Posterior vena cava (tissue), 2 donors: ENCODE data around the gene POLR3K. TPM values are rescaled to one million over a fixed set of nuclear protein-coding genes. Genes with fewer than 3 reads are reported as not detected.

Experiments
- DNase-seq: peaks from one replicate; pipeline ENCODE4 v3.0.0-alpha.2; 2020; ENCODE audit warnings: low spot score
- intact Hi-C, 2 donors: fragments of 100-400 bp; cut with DNase I; formaldehyde crosslinking; loops; one replicate each; pipeline versions ENCODE4 v1.14.1 to v1.14.2; 2022 to 2023
- total RNA-seq, 2 donors: library from RNA; stranded (reverse); fragmentation: NEBNext Ultra II Directional; extraction: Animal tissue kit (Norgen Biotek cat#: 25700); gene quantifications; one replicate each; pipeline ENCODE4 v1.2.1, GENCODE V29; 2021
- donor health status: DM: yes; HTN: yes; CAD: no.
- donor health status: DM: yes; HTN: yes; CAD: no.

Gene POLR3K
- total RNA-seq, 2 donors from 2014 or later, result 7.4 to 7.9 TPM

DNA sequence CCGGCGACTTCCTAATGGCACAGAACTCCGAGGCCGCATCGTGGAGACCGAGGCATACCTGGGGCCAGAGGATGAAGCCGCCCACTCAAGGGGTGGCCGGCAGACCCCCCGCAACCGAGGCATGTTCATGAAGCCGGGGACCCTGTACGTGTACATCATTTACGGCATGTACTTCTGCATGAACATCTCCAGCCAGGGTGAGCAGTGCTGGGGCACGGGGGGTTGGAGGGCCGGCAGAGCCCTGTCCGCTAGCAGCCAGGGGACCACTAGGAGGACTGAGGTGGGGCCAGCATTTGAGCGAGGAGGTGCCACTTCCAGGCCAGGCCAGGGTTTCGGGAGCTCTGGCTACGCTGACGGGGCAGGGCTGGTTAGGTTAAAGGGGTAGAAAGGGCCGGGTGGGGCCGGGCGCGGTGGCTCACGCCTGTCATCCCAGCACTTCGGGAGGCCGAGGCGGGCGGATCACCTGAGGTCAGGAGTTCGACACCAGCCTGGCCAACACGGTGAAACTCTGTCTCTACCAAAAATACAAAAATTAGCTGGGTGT is 29.7 kb upstream of the POLR3K start:
- intact Hi-C loops, result no loop called here
- DNase-seq, result no peak

DNA sequence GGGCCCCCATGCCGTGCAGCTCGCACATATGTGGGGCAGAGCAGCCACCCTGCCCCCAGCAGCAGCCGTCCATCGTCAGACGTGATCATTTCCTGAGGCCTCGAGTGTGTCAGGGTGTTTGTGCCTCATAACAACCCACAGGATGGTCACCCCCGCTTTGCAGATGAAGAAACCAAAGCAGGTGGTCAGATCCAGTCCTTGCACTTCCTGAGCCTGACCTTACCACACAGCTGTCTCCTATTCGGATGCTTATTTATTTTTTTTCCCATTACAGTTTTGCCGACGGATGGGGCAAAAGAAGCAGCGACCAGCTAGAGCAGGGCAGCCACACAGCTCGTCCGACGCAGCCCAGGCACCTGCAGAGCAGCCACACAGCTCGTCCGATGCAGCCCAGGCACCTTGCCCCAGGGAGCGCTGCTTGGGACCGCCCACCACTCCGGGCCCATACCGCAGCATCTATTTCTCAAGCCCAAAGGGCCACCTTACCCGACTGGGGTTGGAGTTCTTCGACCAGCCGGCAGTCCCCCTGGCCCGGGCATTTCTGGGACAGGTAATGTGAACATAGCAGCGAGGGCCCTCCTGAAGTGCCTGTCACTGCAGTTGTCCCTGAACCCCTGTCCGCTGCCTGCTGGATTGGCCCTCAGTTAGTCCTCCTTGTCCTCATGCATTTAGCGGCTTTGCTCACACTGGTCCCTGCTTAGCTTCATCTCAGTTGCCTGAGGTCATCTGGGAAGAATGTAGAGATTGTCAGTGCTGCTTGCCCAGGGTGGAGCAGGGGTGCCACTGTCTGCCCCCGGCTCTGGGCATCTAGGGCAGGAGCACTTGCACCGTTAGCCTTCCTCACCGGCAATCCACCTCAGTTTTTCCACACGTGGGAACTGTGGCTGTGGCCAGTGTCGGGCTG is 26.0 kb upstream of the POLR3K start:
- intact Hi-C loops, result no loop called here
- no peak for DNase-seq

DNA sequence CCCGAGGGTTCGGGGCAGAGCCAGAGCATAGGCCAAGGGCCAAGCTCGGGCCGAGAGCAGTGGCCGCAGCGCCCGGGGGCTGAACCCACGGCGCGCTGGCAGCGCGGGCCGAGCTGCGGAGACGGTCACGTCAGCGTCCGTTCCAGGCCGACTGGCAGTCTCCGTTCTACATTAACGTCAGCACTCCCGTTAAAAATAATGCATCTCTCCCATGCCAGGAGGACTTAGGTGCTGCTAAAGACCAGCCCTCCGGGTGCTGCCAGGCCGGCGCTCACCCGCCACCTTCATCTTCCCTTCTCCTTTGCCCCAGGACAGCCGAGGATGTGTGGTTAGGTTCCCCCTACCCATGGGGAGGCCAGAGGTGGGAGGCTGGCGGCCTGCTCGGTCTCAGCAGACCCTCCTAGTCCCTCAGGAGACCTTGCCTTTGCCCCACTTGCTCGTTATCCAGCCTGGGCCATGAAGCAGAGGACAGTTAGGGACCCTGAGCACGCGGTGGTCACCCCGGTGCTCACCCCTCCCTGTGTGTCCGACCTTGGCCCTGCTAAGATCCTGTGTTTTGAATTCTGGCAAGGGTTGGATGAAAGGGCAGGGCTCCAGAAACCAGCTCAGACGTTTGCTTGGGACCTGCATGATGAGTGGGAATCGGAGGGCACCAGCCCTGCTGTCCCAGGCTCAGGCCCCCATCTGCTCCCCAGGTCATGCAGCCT is 25.2 kb upstream of the POLR3K start:
- DNase-seq, result no peak
- intact Hi-C loops, result no loop called here

DNA sequence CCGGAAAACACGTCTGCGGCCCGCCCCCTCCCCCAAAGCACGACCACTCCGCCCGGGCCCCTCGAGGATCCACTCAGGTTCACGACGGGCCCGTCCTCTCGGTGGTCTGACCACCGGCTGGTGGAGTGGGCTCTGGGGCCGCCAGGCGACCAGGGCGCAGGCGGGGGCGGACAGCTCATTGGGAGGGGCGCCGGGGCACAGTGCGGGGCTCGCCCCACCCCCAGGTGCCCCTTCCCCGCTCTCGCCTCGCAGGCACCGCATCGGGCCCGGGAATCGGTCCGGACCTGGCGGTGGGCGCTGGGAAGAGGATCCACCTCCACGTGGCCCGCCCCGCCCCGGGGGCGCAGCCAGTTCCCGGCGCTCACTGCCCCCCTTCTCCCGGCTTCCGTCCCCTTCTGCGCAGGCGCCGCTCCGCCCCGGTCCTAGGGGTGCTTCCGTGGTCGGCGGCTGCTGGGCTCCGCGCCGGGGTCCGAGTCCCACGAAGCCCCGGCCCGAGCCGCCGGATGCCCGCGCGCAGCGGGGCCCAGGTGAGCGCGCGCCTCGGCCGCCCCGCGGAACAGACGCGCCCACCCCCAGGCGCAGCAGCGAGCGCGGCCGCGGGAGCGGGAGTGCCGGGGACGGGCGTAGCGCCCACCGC is 24.5 kb upstream of the POLR3K start, which contains the start of gene MPG:
MPG (plus strand) TSS at position 419 of the 637 bp plus-strand sequence; CDS start at position 504, 85 bp downstream.
- intact Hi-C loops, result no loop called here
- DNase-seq, result peak; percentile 96

DNA sequence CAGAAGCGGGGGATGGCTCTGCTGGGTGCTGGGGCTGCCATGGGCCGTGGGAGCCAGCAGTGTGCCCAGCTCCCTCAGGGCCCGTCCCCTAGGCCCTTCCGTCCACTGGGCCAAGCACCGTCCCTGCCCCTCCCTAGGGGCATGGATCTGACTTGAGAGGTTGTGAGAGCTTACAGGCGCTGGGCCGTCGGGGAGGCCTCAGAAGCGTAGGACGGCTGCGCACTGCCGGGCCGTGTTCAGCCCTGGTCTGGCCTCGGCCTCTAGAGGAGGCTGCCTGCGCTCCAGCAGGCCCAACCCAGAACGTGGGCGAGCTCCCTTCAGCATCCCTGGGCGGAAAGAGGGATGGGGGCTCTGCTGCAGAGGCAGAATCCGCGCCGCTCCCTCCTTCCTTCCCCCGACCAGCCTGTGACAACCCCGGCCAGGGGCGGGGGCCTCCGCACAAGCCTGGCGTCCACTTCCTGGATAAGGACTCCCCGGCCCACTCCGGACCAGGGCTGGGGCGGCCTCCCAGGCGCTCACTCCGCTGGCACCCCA is 23.9 kb upstream of the POLR3K start:
- DNase-seq, result no peak
- intact Hi-C loops, result no loop called here

DNA sequence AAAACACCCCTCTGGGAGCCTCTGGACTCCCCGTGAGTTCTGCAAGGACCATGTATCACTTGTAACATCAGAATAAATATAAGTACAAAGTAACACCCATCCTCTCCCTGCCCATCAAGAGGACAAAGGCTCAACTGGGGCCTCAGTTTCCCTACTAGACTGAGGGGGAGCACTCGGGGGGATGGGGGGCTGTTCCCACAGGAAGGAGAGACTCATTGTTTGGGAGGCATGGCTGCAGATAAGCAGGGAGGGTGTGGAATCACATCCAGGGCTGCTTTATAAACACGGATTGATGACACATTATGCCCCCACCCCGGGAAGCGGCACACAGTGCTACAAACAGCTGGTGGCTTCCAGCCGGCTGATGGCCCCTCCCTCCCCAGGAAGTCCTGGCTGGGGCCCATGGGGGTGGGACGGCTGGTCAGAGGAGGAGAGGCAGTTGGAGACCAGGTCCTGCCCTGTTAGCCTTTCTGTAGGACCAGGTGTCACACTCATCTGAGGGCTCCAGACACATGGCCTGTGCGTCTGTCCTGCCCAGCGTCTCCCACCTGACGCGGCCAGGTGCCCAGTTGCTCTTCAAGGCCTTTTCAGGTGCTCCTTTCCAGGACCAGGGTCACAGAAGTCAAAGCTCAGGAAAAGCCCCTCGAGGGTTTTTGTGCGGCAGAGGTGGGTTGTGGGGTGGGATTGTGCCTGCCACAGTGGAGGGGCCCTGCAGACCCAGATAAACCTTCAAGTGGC is 23.3 kb upstream of the POLR3K start:
- intact Hi-C loops, result no loop called here
- DNase-seq, result peak; percentile 94

DNA sequence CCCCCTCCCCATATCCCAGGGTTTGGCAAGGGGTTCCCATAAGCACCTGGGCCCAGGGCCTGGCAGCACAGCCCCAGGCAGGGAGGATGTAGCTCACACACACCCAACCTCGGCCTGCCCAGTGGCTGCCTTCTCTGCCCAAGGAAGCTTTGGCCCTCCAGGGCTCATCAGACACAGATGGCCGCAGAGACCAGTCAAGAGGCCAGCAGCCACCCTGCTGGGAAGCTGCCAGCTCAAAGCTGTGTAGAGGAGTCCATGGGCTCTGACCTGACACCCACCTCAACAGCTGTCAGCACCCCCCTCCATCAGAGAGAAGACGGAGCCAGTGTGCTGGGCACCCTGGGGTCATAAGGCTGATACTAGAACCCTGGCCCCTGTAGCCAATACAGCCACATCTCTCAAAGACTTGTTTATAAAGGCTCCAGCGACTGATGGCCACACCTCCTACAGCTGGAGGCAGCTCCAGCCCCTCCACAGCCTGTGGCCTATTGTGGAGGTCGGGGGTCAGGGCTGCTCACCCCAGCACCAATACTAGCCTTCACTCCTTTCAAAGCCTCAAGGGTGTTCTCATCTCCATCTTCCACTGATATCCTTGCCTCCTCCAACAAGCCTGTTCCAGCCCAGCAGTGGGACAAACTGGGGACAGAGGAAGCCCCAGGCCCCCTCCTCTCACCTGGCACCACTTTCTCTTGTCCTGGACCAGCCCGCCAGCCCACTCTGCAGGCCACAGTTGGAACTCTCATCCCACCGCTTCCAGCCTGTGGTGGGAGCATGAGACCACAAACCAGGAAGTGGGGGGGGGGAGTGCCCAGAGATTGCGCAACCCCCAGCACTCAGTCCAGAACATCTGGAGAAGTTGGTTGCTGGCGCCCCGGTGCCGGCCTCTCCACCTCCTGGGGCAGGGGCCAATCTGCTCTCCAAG is 22.4 kb upstream of the POLR3K start:
- peak; percentile 91 for DNase-seq
- intact Hi-C loops, result no loop called here

DNA sequence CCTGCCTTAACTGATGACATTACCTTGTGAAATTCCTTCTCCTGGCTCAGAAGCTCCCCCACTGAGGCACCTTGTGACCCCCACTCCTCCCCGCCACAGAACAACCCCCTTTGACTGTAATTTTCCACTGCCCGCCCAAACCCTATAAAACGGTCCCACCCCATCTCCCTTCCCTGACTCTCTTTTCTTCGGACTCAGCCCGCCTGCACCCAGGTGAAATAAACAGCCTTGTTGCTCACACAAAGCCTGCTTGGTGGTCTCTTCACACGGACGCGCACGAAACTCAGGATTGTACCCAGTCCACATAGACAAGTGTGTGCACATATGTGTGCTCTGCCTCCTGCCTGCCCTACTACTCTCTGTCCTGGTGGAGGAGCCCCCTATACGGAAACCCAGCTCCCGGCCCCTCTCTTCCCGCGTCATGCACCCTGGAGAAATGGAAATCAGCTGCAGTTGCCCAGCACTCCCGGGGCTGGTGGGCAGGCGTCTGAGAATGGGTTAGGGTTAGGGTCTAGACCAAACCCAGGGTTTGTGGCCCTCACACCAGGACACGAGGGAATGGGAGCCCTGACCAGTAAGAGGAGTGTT is 21.4 kb upstream of the POLR3K start:
- no peak for DNase-seq
- intact Hi-C loops, result no loop called here

DNA sequence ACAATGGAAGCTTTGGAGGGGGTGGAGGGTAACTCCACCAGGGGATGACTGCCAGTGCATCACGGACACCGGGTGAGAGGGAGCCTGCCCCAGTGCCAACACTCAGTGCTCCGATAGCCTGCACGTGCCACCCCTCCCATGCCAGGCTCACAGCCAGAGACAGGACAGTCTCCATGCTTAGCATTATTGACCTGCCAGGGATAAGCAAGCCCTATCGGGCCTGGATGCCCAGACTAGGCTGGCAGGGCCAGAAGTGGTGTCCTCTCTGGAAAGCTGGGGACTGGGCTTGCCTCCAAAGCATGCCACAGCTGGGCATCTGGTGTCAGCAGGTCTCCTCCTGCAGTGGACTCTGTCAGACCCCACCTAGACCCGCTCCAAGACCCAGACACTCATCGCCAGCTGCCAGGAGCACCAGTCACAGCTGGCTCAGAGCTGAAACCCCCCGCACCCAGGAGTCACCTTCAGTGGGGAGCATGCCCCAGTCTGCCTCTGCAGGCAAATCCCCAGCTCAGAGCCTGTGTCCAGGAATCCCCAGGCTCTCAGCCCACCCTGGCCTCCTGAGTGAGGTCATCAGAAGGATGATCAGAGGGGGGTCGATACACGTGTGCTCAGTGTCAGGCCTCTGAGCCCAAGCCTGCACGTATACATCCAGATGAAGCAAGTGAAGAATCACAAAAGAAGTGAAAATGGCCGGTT is 20.8 kb upstream of the POLR3K start:
- DNase-seq, result no peak

DNA sequence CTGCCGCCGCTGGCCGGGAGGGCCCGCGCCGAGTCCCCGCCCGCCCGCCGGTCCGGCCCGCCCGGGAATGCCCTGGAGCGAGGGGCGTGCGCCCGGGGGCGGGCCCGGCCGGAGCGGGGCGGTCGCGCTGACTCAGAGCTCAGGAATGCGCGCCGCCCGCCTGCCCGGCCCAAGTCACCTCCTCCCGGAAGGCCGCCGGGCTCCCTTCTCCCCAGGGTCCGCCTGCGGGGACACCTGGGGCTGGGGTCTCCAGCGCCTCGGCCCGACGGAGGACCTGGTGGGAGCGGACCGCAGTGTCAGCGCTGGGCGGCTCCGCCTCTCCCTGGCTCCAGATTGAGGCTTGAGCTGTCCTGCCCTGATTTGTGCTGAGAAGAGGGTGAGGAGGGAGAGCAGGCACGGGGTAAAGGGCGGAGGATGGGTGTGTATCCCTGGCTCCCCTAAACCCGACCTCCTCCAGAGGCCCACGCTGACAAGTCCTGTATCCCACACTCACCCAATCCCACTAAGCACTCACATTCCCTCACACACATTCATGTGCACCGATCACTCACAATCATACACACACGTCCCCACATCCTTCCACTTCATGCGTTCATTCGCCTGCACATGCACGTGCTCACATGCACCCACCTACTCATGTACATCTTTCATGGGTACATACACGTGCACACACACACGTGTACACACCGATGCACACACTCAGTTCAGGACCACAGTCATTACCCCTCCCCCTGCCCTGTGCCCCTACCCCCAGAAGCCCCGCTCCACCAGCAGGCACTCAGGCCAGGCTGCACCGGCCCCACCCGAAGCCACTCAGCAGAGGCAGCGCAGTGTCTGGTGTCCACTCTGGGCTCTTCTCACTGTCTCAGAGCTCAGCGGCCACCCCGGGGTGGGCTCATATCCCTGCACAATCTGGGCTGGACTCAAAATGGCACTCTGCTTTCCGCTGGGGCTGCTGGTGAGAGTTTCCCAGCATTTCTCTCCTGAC is 19.4 kb upstream of the POLR3K start, which contains the start of gene RHBDF1:
RHBDF1 (minus strand) TSS at position 71 of the 988 bp plus-strand sequence. CDS start 7,616 bp downstream, outside the sequence.
- intact Hi-C loops, result no loop called here

More for the DNA sequence above, 20.8 kb upstream of the POLR3K start:
- intact Hi-C loops, result no loop called here

DNA sequence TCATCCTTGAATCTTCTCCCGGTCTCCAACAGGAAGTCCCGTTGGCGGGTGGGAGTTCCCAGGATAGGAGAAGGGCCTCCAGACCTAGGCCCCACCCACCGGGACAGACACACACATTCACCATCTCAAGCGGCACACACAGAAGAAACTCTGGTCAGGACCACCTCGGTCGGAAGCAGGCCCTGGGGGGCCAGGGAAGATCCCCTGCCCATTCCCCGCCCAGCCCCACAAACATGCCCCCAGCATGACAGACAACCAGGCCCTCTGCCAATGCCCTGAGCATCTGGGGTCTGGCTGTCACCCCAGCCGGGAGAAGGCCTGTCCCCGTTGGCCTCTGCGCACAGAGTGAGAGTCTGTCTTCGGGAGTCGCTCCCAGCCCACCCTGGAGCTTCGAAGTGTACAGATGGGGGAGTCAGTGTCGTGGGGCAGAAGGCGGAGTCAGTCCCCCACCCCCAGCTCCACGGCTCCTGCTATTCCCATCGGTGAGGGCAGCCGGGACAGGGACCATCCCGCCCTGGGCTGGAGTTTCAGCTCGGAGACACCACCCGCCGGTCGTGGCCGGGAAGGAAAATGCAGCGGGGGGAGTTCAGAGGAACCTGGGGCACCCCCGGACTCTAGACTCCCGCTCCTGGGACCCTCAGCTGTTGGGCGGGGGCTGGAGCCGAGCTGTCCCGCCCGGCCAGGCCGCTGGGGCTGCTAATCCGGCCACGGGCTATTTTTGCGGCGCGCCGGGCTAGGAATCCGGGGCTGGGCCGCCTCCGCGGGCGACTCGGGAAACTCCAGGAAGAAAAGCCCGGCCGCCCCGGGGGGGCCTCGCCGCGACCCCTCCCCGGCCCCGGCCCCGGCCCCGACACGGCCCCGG is 18.4 kb upstream of the POLR3K start:
- DNase-seq, result peak; percentile 91
- intact Hi-C loops, result no loop called here

More for the DNA sequence above, 19.4 kb upstream of the POLR3K start, which contains the start of gene RHBDF1:
- no peak for DNase-seq

DNA sequence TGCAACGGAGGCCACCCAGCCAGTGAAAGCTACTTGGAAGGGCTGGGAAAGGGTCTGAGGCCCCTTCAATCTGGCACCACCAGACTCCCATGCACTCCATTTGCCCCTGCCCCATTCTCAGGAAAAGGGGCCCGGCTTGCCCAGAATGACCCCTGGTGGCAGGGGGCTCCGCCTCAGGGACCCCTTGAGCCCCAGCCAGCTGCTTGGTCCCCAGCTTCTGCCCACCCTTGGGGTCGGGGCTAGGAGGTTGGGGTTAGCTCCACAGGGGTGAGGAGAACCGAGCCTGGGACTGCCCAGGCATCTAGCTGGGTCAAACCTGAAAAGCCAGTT is 17.8 kb upstream of the POLR3K start:
- intact Hi-C loops, result no loop called here
- peak; percentile 67 for DNase-seq

DNA sequence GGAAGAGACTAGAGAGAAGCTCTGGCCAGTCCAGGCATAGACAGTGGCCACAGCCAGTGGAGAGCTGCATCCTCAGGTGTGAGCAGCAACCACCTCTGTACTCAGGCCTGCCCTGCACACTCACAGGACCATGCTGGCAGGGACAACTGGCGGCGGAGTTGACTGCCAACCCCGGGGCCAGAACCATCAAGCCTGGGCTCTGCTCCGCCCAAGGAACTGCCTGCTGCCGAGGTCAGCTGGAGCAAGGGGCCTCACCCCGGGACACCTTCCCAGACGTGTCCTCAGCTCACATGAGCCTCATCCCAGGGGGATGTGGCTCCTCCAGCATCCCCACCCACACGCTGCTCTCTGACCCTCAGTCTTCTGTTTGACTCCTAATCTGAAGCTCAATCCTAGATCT is 15.8 kb upstream of the POLR3K start:
- intact Hi-C loops, result no loop called here

DNA sequence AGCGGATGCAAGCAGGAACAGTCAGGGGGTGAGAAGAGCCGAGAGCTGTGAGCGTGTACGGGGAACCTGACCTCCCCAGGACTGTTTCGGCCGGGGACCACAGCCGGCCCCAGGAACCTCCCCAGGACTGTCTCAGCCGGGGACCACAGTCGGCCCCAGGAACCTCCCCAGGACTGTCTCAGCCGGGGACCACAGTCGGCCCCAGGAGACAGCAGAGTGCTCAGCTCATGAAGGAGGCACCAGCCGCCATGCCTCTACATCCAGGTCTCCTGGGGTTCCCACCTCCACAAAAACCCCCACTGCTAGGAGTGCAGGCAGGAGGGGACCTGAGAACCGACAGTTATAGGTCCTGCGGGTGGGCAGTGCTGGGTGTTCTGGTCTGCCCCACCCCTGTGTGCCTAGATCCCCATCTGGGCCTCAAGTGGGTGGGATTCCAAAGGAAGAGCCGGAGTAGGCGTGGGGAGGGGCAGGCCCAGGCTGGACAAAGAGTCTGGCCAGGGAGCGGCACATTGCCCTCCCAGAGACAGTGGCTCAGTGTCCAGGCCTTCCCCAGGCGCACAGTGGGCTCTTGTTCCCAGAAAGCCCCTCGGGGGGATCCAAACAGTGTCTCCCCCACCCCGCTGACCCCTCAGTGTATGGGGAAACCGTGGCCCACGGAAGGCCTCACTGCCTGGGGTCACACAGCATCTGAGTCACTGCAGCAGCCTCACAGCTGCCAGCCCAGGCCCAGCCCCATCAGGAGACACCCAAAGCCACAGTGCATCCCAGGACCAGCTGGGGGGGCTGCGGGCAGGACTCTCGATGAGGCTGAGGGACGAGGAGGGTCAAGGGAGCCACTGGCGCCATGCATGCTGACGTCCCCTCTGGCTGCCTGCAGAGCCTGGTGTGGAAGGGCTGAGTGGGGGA is 14.7 kb upstream of the POLR3K start:
- intact Hi-C loops, result no loop called here
- DNase-seq, result peak; percentile 84

More for the DNA sequence above, 15.8 kb upstream of the POLR3K start:
- no peak for DNase-seq
